GM18499 (cell line): ENCODE measurements around the gene TAOK1.

Experiments
- ATAC-seq: cut with Tn5 transposase; IDR thresholded peaks from one replicate; pipeline ENCODE4 v1.9.1; 2021; ENCODE audit warnings: moderate number of reproducible peaks; ENCODE audit not compliant: insufficient read depth, unreplicated experiment

Gene TAOK1

DNA sequence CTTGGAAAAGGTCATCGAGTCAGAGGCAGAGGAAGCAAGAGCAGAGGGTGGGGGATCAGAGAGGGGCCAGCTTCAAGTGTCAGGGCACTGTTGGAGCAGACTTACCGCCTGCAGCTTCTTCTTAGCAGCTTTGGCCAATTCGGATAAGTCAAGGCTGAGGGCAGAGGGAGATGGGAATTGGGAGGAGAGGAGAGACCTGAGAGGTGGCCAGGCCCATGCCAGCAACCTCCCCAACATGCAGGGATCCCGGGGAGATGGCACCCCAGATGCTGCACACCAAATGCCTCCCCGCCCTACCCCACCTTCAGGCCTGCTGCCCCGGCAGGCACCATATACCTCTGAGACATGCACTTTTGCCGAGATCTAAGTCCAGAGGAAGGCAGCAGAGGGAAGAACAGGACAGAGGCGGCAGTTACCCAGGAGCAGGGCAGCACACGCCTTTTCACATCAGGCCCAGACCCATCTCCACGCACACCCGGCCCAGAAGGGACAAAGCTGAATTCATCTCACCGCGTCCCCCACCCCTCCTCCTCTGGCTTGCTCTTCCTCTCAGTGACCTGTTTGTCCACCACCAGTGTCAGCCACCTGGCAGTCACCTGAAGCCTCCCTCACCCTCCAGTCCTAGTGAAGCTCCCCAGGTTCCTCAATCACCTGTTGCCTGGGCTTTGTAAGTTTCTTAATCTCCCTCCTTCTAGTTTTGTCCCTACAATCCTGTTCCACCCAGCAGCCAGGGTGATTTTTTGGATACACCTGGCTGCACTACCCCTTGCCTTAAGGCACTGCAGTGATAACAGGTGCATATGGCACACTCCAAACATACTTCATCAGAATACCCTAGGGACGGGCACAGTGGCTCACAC lies 188.7 kb downstream of the TAOK1 start:
- ATAC-seq, result no peak

DNA sequence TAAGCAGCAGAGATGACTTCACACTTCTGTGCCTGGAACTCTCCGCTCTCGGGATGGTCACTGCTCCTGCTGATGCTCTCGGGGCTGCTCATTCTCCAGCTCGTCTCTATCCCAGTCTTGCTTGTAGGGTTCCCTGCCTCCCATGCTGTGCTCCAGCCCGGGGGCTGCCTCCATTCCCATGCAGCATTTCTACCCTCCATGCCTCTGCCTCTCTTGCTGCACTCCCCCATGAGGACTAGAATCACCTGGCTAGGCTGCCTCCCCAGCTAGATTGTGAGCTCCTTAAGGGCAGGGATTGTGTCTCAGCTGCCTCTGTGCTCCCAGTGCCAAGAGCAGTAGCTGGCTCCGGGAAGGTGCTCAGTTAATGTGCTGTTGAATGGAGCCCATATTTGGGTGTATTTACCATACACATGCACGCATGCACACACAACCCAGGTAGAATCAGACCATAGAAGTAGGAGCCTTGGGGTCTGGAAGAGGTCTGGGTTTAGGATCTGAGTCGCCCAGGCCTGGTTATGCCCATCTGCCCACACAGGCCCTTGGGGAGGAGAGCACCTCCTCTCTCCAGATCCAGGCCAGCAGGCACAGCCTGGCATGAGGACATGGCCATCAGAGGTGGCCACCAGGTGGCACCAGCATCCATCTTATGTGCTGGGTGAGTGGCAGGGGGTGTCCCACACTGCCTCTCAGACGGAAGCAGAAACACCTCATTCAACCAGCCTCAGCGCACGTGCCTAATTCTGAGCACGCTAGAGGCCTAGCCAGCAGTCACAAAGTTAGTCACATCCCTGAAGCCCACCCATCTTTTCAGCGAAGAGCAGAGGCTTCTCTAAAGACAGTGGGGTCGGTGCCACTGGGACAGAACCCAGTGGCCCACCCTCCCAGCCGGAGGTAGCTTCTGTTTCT lies 190.0 kb downstream of the TAOK1 start:
- ATAC-seq, result peak; percentile 75

DNA sequence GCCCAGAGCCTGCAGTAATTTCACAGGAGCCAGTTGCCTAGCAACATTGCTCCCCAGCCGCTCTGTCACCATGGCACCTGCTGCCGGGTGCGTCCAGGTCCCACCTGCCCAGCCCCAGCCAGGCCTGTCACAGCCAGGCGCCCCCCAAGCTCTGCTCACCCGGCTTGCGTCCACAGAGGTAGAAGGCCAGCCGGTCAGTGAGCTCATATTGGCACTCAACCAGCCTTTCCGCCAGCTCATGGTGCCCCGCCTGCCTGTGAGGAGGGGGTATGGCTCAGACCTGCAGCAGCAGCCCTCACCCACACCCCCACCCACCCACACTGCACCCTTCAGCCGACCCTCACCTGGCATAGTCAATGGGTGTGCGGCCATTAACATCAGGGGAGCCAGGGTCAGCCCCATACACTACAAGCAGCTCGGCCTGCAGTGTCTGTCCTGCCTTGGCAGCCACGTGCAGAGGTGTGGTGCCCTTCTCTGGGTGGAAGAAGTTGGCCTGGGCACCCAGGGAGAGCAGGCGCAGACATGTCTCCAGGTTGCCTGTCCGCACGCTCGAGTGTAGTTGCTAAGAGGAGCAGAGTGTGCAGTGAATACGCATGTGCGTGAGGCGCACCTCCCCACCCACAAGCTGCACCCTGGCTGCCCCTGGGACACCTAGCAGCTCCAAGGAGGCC lies 191.6 kb downstream of the TAOK1 start:
- ATAC-seq, result no peak

DNA sequence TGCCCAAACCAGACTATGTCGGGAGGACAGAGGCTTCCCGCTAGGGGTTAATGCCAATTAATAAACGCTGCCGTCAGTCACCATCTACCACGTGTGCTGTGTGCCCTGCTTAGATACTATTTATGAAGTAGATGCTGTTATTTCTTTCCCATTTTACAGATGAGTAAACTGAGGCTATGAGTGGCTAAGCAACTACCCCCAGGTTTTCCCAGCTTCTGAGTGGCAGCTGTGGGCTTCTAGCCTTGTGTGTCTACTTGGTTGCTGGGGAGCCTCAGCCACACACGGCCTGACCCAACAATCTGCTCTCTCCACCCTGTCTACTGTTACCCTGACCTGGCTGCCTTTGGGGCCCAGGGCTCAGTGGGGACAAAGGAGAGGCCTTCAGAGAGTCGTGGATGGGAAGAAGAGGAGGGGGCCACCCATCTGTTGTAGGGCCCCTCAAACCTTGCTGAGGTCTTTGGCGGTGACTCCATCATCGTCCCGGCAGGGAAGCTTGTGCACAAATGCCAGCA lies 192.1 kb downstream of the TAOK1 start:
- ATAC-seq, result no peak

DNA sequence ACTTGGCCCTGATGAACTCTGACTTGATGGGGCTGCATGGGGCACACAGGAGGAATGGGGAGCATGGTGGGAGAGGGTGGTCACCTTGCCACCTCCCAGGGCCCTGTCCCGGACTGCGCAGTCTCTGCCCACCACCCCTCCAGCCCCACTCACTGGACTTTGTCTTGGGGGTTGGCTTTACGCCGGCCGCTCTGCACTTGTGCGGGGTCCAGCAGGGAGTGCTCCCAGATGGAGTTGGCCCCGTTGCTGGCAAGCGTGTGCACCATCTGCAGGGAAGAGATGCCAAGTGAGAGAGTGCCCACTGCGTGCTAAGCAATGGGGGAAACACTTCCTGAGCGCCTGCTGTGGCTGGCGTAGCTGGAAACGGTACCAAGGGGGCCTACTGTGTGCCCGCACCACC lies 192.6 kb downstream of the TAOK1 start:
- ATAC-seq, result no peak

DNA sequence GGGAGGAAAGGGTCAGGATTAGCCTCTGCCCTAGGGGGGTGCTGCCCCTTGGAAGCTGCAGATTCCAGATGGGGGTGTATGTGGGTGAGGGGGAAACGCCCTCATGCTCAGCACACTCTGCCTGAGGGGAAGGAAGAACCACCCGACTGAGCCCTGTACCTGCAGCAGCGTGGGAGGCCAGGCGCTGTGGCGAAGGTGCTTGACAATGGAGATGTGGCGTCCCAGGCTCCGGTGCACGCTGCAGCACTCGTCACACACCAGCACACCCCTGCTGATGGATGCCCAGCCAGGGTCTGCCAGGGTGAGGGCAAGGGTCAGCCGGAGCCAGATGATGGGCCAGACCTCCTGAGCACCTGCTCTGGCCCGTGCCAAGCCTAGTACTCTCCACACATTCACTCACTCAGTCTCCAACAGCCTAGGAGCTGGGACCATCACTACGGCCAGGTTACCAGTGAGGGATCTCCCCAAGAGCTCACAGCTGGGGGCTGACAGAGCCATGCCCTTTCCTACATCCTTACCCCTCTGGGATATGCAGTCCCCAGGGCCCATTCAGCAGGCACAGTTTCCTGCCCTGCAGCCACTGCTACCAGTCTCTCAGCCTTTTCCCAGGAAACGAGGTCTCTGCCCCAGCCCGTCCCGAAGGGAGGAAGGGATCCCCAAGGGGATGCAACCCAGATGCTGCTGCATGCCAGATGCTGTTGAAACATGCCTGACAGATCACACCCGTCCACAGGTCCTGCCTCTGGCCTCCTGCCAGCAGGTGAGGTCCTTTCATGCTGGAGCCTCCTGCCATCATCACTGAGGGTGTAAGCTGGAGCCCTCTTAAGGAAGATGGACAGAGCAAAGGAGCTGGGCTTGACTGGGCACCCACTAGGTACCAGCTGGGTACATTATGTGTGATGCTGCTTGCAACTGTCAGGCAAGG lies 193.4 kb downstream of the TAOK1 start:
- ATAC-seq, result no peak

DNA sequence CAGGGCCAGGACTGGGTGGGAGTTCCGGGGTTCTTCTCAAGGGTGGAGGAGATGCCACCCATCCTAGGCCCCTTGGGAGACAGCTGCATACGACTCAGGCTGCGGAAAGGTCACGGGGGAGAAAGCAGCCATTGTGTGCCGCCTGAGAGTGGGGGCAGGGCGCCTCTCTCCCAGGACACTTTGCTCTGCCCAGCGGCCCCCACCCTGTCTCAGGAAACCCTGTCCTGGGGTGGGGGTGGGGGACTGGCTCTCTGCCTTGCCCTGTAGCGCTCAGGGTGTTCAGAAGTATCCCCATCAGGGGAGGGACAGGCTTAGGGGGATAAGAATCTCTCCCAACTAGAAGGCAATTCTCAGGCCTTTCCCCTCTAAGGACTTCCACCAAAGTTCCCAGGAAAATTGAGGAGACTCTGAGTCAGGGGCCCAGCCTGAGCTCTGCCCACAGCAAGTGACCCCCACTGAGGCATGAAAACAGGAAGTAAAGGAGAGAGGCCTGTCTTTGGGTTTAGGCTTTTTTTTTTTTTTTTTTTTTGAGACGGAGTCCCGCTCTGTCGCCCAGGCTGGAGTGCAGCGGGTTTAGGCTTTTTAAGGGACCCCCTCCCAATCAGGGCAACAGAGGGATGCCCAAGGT lies 194.4 kb downstream of the TAOK1 start:
- ATAC-seq, result no peak

DNA sequence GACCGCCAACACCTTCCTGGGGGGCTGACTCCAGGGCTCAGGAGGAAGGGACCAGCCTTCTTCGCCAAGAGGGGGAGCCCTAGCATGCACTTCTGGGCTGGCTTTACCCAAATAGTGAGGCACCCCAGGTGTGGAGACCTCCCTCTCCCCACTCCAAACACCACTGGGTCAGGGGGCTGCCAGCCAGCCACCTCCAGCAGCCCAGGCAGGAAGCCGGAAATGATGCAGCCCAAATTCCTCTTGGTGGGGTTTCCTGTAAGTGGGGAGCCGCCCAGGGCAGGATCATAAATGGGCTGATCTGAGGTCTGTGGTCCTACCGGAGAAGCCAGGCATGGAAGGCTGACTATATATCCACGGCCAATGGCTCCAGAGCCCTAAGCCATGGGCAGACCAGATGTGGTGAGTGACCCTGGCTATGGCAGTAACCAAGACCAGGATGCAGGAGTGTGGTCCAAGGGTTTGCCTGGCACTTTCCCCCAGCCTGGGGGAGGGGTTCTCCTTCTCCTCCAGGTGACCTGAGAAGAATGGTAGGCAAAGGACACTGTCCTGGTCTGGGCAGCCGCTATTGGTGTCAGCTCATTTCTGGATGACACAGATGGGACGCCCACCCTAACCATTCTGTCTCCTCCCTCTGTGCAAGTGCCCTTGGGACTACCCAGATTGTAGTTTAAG lies 195.1 kb downstream of the TAOK1 start:
- ATAC-seq, result no peak

DNA sequence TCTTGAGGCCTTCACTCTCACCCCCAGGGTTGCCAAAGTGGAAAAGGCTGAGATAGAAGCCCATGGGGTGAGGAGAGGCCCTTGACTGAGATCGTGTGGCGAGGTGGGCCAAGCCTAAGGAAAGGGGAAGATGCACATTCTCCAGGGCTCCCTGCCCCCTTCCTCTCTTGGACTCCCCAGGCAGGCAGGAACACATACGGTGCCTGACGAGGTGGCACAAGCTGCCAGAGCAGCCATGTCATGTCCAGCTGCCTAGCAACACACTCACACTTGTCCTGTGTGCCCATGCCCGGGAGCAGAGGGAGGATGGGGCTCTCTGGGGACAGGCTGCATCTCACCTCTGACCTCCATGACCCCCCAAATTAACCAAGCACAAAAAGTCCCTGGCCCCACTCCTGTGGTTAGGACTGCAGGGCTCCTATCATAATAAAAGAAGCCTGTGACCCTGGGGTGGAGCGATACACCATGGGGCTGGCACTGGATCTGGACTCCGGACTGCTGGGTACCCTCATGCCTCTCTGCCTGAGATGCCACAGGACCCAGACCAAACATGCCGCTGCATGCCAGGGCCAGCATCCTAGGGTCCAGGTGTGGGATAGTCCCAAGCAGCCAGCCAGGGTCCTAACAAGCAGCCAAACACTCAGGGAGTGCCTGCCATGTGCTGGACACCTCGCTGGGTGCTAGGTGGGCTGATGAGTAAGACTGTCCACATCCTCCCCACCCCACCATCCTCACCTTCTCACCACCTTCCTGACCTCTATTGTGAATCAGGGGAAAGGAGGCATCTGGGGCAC lies 196.7 kb downstream of the TAOK1 start:
- no peak for ATAC-seq

DNA sequence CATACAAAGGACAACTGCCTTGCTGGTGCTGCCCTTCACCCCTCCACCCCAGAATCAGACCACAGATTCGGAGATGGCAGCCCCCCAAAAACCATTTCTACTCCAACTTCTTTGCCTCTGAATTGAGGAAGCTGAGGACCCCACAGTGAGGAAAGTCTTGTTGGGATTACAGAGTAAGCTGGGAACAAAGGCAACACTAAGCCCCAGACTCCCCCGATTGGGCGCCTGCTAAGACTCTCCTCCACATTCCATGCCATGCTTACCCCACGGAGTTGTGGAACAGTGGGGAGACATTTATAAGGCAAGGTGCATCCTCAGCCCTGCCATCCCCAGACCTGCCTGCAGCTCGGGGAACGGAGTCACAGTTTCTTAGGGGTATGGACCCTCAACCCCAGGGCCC lies 197.4 kb downstream of the TAOK1 start:
- ATAC-seq, result no peak

DNA sequence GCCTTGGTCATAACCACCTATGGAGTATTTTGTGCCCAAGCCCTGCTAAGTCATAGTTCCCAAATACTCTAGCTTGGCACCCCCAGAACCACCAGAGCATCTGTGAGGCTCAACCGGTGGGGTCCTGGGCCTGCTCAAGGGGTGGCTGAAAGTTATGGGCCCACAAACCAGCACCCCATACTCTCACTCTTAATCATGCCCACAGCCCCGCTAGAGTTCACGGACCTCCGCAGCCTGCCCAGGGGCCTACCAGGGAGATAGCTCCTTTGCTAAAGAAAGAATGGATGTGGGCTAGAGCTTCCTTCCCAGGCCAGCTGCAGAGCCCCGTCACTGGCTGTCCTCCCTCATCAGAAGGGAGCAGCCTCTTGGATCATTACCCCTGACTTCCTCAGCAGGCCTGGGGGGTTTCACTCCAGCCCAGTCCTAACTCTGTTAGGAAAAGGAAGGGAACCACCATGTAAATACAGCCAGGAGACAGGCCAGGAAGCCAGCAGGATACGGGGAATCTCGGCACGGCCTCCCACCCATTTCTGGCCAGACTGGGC lies 197.9 kb downstream of the TAOK1 start:
- no peak for ATAC-seq

DNA sequence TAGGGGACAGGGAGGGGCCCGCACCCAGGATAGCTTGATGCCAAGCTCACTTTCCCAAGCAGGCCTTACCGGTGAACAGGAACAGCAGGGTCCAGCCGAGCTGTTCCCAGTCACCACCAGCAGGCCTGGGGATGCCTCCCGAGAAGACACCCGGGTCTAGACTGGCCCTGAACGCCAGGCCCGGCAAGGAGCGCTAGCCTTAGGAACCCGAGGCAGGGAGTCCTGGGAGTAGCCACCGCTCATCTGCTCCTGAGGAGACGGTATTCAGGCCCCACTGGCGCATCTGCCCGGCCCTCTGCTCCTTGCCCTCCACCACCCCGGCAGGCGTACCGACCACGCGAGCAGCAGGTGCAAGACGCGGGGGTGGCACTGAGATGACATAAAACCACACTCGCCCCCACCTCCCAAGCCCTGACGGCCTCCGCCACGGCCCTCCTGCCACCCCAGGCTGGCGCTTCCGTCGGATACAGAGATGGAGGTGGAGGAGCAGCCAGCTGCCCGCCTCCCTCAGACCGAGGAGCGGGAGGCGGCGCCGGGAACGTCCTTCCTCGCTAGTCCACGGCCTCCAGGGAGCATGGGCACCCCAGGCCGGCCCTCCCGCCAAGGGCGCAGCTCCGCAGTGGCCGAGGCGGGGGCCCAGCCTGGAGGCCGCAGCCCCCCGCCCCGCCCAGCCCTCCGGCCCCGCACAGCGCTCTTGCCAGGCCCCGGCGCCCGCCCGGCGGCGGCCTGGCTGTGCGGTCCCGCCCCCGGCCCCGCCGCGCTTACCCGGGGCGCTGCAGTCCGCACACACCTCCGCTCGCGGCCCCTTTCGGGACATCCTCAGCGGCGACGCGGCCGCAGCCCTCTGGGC lies 198.6 kb downstream of the TAOK1 start:
- ATAC-seq, result no peak

DNA sequence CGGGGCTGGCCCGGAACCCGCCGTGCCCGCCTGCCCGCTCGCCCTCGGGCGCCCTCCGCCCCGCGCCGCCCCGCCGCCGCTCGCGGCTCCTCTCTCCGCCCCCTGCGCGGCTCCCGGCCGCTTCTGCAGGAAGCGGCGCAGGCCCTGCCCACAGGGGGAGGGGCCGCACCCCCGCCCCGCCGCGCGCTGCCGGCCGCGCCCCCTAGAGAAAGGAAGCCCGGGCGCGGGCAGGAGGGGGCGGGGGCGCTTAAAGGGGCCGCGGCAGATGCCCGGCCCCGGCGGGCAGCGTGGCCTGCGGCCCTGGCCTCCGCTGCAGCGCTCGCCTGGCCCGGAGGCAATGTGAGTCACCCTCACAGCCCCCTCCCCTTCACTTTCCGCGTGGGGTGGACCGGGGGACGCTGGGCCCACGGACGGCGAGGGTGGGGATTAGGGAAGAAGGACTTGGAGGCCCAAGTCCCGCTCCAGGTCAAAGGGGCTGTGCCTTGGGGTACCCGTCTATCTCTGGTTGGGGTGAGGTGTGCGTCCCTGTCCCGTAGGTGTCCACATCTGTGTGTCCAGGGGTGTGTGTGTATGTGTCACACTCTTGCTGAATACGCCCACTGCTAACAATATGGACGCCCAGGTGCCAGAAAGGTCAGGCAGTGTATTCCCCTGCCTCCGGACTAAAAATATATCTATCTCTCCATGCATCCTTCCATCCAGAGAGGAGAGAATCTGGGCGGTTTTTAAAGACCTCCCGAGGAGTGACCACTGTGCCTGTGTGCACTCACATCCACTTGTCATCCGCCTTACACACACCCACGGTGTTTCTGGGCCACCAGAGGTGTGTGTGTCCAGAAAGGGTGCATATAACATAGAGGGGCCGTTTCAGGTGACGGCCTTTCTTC lies 199.6 kb downstream of the TAOK1 start, which contains the start of gene GIT1:
GIT1 (minus strand) TSS at position 125 of the 887 bp plus-strand sequence. CDS start 270 bp downstream, outside the sequence.
- no peak for ATAC-seq

DNA sequence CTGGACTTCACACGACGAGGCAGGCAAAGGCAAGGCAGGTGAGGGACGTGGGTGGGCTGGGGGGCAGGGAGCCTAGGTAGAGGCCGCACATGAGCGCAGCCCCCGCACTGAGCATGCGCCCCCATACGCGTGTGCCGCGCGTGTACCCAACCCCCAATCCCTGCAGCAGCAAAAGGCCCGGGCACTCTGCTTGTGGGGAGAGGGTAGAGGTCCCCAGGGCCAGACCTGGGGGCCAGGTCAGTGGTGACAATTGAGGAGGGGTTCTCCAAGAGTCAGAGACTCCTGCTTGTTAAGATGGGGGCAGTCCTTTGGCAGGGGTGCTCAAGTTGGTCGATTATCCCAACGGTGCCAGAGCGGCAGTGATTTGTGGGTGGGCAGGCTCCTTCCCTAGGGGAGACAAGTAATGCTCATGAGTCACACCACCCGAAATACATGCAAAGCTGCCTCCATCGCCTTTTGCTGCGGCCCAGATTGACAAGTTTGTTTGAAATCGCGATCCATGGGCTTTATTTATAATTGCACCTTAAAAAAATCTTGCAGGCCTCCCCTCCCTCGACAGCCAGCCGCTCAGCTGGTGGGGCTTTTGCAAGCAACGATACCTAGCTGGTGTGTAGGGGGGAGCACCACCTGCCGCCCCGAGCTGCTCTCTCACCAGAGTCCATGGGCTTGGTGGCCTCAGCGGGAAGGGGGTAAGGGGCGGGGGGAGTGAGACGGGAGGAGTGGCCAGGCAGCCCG lies 200.4 kb downstream of the TAOK1 start:
- no peak for ATAC-seq
